GM21447 (cell line): ENCODE data around the gene POMGNT1.
A peak's percentile ranks its signal among the peaks of the same experiment; 100 is the strongest.

Experiments used
- ATAC-seq: cut with Tn5 transposase; IDR thresholded peaks from one replicate; pipeline ENCODE4 v1.9.1; 2021; ENCODE audit not compliant: unreplicated experiment

The POMGNT1 gene

DNA sequence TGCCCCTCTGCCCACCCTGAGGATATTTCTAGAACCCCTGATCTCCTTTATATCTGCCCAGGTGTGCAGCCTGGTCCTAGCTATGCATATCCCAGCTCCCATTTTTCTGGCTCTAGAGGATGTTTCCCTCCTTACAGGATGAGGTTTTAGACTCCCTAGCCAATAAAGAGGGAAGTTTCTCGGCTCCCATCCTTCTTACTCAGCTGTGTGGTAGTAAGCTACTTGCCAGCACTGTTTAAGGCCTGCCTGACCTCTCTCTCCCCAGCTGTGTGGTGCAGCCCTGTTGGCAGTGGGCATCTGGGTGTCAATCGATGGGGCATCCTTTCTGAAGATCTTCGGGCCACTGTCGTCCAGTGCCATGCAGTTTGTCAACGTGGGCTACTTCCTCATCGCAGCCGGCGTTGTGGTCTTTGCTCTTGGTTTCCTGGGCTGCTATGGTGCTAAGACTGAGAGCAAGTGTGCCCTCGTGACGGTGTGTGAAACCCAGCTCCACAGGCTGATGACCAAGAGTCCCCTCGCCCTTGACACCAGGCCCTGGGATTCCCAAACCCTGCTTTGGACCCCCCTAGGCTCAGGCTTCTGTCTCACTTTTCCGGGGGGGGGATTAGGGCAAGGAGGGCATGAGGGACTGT, 14.2 kb downstream of the POMGNT1 start:
- ATAC-seq = no peak

DNA sequence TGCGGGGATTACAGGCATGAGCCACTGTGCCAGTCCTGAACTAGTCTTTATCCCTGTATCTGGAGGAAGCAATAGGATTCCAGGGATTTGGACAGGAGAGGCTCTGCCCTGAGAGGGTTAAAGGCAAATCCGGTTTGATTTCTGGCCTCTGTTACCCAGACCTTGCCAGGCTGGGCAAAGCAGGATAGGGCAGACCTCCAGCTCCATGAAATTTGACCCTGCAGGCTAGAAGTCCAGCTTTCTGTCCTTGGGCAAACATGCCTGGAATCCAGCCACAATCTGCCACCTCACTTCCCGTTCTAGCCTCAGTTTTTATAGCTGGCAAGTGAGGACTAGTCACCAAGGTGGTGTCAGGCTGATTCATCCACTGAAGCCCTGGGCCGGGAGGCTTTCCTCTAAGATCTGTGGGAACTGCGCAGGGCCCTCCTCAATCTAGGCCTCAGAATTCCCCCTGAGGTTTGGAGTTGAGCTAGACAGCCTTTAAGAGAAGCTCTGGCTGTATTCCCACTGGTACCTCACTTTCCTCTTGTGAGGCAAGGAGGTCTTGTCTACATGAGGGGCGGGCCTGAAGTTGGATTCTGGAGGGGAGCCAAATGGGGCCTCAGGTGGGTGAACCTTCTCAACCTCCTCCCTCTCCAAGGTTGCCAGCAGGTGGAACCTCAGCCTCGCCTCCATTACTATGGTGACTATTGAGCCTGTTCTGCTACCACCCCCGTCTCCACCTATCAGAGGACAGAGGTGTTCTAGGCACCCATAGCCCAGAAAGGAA, 15.0 kb downstream of the POMGNT1 start:
- ATAC-seq = no peak

DNA sequence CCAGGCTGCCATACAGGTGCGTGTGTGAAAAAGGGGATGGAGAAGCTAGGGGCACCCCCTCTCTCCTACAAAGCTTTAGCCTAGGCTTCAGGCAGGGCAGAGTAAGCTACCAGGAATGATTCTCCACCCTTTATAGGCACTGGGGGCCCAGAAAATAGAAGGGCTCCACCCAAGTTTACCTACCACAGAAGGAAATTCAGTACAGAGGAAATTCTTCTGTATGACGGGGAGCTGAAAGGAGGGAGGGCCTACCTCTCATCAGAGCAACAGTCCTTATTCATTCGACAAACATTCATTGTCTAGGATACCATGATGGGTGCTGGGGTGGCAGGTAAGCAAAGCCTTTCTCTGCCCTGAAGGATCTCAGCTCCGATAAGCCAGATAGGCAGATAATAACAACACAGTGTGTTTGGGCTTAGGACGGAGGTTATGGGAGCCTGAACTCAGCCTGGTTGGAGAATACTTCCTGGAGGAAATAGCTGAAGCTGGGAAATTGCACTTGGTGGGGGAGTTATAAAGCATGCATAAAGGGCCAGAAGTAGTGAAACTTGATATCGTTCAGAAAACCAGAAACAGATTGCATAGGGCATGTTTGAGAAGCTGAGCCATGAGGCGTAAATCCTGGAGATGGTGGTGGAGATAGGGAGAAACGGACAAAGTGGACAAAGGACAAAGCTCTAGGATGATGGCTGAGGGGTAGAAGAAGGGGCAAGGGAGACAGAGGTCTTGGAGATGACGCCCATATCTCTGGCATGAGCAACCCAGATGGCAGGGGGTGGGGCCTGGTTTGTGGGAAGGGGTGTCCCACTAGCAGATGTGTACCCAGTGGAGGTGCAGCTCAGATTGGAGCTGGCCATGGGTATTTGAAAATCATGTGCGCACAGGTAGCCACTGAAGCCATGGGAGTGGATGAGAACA, 16.6 kb downstream of the POMGNT1 start:
- ATAC-seq = no peak

DNA sequence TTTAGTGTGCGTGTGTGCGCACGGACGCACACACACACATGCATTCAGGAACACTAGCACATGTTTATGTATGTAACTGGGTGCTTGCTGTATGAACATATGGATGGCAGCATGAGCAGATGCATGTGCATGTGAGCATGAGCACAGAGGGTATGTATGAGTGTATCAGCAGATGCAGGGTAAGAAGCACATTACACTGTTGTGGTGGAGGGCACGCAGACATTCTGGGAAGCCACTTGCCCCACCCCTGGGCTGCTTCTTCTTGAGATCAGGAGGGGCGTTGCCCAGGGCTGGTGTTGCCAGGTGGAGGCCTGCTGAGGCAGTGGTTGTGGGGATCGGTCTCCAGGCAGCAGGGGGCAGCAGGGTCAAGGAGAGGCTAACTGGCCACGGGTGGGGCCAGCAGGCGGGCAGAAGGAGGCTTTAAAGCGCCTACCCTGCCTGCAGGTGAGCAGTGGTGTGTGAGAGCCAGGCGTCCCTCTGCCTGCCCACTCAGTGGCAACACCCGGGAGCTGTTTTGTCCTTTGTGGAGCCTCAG, 18.1 kb downstream of the POMGNT1 start:
- no peak for ATAC-seq

DNA sequence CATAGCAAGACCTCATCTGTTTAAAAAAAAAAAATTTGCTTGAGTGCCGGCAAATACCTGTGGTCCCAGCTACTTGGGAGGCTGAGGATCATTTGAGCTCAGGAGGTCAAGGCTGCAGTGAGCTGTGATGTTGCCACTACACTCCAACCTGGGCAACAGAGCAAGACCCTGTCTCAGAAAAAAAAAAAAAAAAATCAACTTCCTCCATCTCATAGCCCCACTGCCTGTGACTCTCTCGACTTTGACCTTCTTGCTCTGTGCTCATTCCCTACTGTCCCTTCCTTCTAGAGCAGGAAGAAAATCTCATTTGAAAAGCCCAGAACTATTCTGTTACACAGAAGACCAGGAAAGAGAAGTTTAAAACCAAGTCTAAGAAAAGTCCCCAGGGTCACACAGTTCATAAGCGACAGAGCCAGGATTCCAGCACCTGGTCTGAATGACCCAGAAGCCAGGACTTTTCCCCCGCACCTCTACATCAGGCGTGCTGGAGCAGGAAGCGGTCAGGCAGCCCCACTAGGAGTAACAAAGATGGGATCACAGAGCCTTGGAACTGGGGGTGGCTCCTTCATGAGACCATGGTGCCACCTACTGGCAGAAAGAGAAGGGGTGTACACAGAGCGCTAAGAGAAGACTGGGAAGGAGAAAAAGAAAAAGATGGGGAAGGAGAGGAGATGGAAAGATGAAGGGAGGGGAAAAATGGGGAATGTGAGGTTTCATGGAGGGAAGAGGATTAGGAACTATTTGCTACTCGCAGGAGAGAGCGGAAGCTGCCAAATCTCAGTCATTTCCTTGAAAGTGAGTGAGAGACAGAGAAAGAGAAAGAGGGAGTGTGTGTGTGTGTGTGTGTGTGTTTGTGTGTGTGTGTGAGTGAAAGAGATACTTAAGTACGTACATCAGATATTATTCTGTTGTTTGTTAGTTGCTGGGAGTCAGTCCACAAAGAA, 18.8 kb downstream of the POMGNT1 start:
- ATAC-seq = peak; percentile 49

DNA sequence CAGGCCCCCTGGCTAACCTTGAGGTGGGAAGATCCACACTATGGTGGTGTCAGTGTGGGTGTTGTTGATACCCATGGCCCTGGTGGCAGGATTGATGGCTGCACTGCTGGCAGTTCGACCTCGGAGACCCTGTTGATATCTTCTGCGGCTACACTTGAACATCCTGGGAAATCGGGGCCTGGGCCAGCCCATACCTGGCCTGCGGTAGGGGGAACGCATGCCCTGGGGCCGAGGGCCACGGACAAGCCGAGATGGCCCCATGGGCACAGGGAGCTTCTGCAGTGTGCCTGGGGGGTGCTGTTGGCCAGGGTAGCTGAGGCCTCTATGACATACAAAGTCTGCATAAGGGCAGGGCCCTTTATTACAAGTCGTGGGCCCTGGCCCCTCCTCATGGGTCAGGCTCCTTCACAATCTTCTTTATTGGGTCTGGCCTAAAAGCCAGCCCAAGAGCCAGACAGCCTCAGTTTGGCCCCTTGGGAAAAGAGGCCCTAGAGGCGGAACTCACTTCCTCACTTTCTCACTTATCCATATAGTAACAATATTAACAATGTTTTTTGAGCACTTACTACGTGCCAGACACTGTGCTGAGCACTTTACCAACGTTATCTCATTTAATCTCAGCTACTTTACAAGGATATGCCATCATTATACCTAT, 21.9 kb downstream of the POMGNT1 start, which contains the start of gene P3R3URF:
Gene P3R3URF (minus strand): TSS at position 278 of the 655 bp plus-strand sequence. CDS start 17 bp downstream, at position 261.
- ATAC-seq = no peak

DNA sequence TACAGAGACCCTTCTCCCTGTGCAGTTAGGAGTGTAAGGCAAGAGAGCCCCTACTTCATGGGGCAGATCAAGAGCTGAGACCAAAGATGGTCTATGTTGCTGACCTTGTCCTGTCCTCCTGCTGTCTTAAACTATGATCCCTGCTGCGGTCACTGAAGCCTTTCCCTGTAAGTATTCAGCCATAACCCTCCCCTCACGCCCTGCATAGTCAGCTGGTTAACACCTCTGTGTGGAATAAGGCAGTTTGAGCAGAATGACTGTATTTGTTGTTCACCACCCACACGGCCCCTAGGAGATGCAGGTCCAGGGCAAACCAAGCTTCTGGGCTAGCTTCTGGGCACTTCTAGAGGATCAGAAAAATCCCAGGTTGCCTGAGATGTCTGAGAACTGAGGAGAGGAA, 23.0 kb downstream of the POMGNT1 start:
- no peak for ATAC-seq

DNA sequence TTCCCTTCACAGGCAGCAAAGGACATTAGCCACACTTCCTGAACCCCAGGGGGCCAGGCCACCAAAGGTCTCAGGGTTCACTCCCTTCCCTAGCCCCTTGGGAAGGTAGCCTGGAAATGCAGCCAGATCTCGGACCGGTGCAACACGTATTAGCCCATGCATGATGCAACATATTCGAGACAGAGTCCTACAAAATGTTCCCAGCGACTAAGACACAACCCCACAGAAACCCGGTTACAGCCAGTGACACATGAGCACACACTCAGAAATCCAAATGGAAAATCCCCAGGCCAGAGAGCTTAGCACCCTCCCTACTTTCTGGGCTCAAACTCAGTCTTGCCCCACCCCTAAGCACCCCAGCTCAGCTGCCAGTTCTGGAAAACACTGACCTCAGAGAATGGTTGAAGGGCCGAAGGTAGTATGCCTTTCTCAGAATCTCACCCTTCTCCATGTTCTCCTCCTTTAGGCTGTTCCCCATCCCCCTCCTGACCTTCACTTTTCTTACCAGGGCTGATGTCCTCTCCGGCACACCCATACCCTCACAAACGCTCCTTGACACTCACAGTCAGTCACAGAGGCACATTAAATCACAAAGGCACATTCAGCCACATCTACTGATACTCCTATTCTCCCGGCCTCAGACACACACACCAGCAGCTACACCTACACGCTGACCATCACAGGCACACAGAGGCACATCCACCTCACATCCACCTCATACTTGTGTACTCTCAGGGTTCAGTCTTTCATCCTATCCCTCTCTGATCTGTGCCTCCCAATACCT, 23.6 kb downstream of the POMGNT1 start, which contains the start of gene TSPAN1:
Gene TSPAN1 (plus strand): TSS at position 640 of the 784 bp plus-strand sequence. CDS start 6,021 bp downstream, outside the sequence.
- no peak for ATAC-seq

DNA sequence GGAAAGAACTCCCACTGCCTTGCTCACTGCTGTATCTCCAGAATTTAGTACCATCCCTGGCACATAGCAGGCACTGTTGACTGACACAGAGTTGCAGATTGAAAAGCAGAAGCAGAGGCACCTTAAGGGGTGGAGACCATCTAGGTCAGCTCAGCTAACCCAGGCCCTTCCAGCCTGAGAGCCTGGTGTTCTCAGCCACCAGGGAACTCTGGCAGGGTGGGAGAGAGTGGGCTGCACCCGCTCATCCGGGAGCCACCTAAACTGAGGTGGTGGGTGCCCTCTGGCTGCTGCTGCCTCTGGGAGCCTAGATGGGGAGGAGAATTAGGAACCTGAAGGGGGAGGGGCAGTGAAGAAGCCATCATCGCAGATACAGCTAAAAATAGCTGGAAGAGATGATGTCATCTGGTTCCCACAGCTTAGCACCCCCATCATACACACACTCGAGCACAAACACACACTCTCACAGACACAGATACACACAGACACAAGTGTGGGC, 24.8 kb downstream of the POMGNT1 start:
- no peak for ATAC-seq

DNA sequence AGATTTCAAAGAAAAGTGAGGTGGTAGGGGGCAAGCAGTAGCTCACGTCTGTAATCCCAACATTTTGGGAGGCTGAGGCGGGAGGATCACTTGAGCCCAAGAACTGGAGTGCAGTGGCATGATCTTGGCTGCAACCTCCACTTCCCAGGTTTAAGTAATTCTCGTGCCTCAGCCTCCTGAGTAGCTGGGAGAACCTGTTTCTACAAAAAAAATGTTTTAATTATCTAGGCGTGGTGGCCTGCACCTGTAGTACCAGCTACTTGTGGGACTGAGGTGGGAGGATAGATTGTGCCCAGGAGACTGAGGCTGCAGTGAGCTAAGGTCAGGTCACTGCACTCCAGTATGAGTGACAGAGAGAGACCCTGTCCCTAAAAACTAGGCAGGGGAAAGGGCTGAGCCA, 25.9 kb downstream of the POMGNT1 start:
- no peak for ATAC-seq

DNA sequence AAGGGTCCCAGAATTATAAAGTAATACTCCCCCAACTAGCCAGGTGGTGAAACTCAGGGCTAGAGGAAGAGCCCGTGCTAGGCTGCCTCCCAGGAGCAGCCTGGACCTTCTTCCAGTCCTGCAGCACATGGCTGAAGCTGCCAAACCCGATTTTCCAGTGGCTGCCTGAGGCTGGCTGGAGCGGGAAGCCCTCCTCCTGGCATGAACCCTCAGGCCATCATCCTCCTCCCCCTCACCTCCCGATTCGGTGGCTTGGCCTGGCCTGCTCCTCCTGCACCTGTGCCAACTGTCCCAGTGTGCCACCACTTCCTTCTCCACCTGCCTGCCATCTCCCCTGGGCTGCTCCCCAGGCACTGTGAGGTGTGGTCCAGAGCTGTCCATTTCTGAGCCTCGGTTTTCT, 26.4 kb downstream of the POMGNT1 start:
- ATAC-seq = no peak

DNA sequence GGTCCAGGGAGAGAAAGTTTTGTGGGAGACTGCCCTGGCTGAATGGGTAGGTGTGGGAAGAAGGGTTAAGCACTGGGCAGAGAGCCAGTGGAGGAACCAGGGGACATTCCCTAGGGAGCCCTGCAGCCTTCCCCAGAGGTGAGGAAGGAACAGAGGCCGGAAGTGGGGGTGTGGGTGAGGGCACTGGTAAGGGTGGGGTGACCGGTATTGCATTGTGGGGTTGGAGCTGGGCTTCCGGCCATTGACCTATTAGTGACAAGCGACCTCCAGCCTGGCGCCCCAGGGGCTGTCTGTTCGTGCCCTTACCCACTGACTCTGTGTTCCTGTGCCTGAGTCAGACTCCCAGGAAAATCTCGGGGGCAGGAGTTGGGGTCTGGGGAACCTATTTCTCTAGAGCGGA, 26.9 kb downstream of the POMGNT1 start:
- no peak for ATAC-seq

DNA sequence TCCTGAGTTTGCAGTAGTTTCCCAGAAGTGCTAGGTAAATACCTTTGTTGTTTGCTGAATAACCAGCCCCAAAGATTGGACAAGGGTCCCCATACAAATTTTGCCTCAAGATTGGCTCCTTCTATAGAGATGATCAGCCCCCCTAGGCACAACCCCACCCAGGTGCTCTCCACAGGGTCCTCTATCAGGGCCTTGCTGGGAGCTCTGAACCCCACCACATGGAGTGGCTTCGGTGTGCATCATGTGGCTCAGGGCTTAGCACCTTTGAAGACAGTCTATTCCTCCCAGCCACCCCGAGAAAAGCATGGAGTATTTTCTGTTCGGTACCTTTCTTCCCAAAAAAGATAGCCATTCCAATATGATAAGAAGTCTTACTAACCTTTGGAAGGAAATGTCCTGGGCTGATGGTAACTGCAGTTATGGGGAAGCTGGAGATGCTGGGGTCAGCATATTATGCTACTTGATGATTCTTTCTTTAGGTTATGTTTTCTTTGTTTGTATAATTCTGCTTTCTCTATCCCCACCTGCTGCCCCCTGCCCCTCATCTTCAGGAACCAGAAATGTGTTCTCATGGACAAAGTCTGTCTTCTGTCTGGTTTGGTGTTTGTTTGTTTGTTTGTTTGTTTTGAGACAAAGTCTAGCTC, 28.3 kb downstream of the POMGNT1 start:
- ATAC-seq = no peak

DNA sequence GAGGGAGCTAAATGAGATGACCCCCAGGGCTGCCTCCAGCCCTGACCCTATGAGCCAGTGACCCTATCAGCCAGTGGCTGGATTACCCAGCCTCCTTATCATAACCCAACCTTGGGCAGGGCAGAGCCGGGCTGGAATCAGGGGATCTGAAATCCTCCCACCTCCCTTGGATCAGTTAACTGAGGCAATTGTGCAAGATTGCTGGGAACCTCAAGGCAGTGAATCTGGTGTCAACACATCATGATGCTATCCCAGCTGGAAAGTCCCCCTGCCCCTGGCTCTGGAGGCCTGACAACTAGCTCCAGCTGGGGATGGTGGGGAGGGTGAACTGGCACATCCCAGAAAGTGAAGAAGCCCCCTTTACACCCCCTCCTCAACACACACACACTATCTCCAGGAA, 29.8 kb downstream of the POMGNT1 start:
- no peak for ATAC-seq

DNA sequence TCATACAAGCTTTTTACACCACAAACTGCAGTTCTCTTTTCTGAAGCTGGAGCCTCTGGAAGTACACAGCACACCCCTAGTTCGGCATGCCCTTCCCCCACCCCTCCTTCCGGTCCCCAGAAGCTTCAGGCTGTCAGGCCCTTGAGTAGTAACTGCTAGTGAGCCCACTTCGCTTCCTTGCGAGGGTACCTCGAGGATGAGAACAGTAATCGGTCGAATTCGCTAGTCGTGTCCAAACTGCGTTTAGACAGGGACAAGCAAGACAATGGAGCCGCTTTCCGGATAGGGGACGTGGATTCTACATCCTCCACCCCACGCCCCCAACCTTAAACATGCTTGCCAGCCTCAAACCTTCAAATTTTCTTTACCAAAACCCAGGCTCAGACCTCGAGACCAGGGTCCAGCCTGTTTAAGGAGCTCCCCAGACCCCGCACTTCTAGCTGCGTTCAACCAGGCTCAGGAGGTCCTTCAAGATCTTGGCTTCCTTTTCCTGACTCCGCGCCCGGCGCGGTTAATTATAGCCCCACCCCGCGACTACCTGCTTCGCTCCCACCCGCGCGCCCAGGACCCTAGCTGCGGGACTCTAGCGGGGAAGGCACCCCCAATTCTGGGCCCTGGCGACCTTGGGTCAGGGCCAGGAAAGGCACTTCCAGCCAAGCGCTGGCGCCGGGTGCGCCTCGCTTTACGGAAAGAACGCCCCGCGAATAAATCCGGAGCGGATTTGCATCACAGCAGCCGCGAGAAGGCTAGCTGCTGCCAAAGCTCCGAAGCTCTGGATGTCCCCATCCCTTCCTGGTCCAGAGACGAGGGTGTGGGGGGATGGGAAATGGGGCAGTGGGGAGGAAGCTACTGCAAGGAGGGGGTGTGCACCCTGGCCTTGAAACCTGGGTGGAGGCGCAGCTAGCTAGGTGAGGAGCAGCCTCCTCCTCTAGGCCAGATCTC, 31.4 kb downstream of the POMGNT1 start:
- ATAC-seq = peak; percentile 59

DNA sequence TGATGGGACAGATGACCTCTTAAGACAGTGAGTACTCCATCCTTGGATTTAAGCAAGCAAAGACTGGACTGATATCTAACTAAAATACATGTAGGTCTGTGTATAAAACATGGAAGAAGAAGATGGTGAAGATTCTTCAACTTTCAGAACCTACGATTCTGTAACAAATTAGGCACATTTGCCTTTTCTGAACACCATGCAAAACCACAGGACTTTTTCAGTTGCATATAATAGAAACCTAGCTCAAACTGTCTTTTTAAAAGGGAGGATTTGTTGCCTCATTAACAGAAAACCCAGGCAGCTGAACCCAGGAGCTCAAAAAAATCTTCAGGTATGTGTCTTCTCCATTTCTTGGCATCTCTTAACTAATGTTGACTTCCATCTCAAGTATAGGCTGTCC, 38.0 kb downstream of the POMGNT1 start:
- ATAC-seq = no peak

DNA sequence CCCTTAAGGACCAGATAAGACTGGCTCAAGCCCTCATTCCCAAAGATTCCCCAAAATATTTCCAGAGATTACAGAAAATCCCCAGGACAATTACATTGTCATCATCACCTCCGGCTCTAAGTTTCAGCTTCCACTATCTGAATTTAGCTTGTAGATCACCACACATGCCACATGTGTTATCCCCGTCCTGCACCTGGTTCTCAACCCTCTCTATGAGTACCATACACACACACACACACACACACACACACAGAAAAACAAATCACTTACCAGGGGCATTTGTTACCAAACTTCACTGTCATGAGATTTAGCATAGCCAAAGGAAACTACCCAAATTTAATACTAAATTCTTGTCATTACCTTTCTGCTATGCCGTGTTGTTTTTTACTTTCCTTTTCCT, 38.7 kb downstream of the POMGNT1 start:
- no peak for ATAC-seq
